HG02852 (cell line): ENCODE data around the gene SSBP1.
"Not testable (repeated sequence)": the region's sequence is repeated elsewhere in the genome, so short reads cannot be mapped to it uniquely, and the experiment has no call there.

Source experiments
- ATAC-seq: cut with Tn5 transposase; IDR thresholded peaks from one replicate; pipeline ENCODE4 v1.9.1; 2021; ENCODE audit warnings: mild to moderate bottlenecking, moderate library complexity; ENCODE audit not compliant: unreplicated experiment

The SSBP1 gene

GRCh38 chr7:141709318-141709717 lies 28.8 kb upstream of the SSBP1 start:
- ATAC-seq, result no peak

- no peak for ATAC-seq
Observed at GRCh38 chr7:141709749-141710148, 28.4 kb upstream of the SSBP1 start.

GRCh38 chr7:141710301-141710700 lies 27.9 kb upstream of the SSBP1 start:
- no peak for ATAC-seq

DNA sequence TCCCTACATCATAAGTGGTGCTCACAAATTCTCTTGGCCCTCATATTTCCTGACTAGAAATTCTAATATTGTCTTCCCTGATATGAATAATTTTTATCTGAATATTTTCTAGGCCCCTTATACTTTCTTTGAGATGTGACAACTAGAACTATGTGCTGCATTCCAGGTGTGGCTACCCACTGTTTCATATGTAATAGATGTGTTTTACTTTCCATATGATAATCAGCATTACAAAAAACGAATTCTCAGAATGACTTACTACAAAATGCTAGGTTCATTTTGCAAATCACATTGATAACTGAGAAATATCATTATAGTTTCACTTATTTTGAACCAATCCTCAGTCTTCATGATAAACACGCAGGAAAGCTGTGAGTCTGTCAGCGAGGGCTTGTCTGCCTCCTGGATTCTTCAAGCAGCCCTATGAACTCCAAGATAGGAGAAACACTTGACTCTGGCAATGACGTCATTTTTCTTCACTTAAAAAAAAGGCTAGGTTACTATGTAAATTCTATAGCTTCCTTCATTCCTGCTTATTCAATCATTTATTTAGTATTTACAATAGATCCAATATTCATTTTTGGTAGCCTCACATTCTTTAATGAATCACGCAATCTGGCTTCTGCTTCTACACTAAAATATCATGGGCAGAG lies 25.4 kb upstream of the SSBP1 start:
- no peak for ATAC-seq

GRCh38 chr7:141713890-141714289 lies 24.3 kb upstream of the SSBP1 start:
- no peak for ATAC-seq

DNA sequence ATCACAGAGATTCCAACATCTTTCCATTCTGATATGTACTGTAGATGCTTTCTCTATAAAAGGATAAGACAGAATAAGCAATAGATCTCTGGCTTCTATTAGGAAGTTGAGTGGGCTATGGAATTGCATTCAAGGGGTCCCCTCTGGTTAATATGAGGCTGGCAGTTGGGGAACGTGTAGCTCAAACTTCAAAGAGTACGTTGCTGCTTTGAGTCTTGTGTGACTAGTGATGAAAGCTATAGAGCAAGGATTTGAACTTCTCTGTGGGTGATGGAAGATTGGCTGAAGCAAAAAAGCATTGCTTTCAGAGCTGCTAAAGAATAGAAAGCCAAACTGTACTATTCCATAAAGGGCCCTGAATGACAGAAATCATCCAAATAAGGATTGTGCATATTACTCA lies 23.6 kb upstream of the SSBP1 start:
- no peak for ATAC-seq

GRCh38 chr7:141715018-141715417 lies 23.1 kb upstream of the SSBP1 start:
- no peak for ATAC-seq

DNA sequence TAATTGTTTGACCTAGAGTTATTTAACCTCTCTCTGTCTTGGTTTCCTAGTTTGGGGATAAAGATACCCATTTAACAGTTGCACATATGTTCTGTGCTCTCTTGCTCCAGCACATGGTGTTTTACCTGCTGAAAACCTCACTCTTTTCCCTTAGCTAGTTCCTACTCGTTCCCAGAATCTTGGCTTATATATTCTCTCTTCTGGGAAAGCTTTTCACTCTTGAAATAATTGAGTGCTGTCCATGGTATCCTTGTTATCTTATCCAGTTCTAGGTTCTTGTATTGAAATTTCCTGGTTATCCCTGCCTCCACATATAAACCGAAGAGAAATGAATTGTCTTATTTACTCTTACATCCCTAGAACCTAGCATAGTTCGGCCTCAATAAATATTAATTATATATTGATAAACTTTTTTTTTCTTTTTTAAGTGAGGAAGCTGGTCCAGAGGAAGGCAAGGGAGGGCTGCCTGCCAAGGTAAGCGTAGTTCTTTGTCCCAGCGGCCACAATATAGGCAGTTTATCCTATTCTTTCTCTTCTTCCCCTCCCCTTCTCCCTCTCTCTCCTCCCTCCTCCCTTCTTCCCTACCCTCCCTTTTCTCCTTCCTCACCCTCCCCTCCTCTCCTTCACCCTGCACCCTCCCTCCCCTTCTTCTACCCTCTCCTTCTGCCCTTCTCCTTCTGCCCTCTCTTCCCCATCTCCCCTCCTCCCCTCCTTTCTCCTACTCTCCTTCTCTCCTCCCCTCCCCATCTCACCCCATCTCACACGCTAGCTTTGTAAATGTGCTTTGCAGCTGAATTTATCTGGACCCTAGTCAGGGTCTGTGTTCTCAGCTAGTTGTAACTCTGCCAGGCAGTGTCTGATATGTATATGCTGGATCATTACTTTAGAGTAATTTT lies 22.1 kb upstream of the SSBP1 start:
- no peak for ATAC-seq

- ATAC-seq, result no peak
Observed at GRCh38 chr7:141717450-141717849, 20.7 kb upstream of the SSBP1 start.

DNA sequence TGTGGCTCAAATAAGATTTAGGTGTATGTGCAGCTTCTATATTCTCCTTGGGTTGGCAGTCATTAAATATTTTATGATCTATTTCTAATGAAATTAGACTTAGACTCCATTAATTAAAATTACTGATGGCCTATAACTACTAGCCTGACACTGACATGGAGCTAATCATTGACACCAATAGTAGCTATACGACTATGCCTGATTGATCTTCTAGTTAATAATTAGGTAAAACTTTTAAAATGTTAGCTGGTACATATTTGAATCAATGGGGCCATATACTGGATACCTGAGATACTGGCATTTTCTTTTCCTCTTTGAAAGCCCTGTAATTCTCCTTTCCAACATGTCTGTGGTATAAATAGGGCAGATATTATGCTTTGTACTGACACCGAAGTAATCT lies 15.6 kb upstream of the SSBP1 start:
- ATAC-seq, result no peak

DNA sequence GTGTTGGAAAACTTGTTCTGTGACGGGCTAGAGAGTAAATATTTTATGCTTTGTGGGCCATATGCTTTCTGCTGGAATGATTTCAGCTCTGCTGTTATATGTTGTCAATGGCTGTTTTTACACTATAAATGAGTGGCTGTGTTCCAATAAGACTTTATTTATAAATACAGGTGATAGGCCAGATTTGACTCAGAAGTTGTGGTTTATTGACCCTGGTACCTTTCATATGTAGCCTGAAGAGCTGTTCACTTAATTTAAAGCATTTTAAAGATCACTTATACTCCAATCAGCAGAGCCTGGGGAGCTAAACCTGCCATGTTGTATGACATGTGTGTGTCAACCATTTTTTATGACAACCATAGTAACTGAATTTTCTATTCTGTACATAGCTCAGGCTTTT lies 9.1 kb upstream of the SSBP1 start:
- no peak for ATAC-seq

DNA sequence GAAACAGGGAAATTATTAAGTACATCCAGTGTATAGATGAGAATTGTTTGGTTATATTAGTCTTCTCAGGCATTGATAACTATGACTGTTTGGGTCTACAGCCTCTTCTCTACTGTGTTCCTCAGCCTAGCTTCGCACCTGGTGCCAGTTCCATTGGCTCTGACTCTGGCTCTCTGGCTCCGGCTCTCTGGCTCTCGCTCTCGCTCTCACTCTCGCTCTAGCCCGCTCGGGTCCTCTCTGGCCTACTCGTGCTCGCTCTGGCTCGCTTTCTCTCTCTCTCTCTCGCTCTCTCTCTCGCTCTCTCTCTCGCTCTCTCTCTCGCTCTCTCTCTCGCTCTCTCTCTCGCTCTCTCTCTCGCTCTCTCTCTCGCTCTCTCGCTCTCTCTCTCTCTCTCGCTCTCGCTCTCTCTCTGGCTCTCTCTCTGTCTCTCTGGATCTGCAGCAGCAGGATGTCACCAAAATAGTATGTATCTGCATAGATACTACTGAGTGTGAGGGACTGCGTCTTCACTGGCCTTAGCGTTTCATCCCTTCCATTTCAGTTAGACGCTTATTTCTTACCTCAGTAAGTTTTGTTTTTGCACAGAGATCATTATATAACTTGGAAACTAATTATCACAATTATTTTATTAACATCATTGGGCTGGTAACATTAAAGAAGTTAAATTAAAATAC lies 6.5 kb upstream of the SSBP1 start:
- ATAC-seq, result no peak

- no peak for ATAC-seq
Observed at GRCh38 chr7:141737118-141737835, 881 bp upstream of the SSBP1 start.

- ATAC-seq, result no peak
Observed at GRCh38 chr7:141738592-141739013, 445 bp downstream of the SSBP1 start.

DNA sequence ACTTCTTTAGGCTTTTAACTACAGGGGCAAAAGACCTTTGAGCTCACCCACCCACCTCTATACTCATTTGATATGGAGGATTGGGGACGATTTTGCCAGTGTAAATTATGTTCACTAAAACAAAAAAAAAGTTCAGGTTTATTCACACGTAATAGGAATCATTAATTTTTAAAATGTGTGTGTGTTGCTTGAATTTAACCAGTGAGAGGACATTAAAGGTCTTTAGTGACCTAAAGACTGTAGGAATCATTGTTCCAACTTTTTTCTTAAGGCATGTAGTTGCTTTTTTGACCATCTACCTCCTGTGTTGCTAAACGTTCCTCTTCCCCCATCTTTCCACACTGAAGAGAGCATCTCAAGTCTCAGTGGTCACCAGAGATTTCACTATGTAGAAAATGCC lies 1.1 kb downstream of the SSBP1 start:
- ATAC-seq, result no peak

GRCh38 chr7:141742229-141742628 lies 4.1 kb downstream of the SSBP1 start:
- no peak for ATAC-seq

GRCh38 chr7:141744131-141744530 lies 6.0 kb downstream of the SSBP1 start:
- no peak for ATAC-seq

- no peak for ATAC-seq
Observed at GRCh38 chr7:141748396-141748795, 10.2 kb downstream of the SSBP1 start.

- not testable (repeated sequence) for ATAC-seq
Observed at GRCh38 chr7:141751904-141752303, 13.7 kb downstream of the SSBP1 start.

- no peak for ATAC-seq
Observed at GRCh38 chr7:141752634-141753033, 14.5 kb downstream of the SSBP1 start.

DNA sequence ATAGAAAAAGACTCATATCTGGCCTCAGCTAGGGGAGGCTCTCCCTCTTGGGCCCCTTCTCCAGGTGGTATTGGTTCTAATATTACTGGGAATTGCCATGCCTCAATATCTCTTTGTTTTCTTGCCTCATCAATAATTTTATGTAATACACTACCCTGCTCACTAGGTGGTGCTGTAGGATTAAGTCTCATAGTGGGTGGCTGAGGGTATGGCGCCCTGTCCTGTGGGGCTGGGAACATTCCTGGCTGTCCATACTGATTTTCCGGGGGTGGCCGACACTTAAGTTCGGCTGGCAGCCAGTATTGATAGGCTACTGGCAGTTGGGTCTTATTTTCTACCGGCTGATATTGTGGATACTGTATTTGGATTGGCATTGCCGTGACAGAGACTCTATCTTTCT lies 16.8 kb downstream of the SSBP1 start:
- no peak for ATAC-seq
